Suprapubic skin (tissue), 3 donors: Measurements from ENCODE around the gene PIK3R3.

ENCODE experiments used
- CTCF ChIP-seq, 2 donors: fragments of 200-600 bp in 1 of 2; fragments of 450-650 bp in 1 of 2; sonication (generic) in 1 of 2; IDR thresholded peaks; one replicate each; pipeline ENCODE4 v1.5.1; 2016 to 2019; ENCODE audit warnings: antibody characterized with exemption in 2 of 2, mild to moderate bottlenecking in 1 of 2, moderate library complexity in 1 of 2
- POLR2A ChIP-seq, 2 donors: fragments of 450-650 bp; IDR thresholded peaks; one replicate each; pipeline ENCODE4 v1.6.1; 2017; ENCODE audit warnings: antibody characterized with exemption in 2 of 2, mild to moderate bottlenecking in 2 of 2, moderate library complexity in 2 of 2

GRCh38 chr1:46157916-46158311, 25.5 kb upstream of the PIK3R3 start:
- TF ChIP-seq CTCF (IDR thresholded peaks at IDR 0.05) (no peak), POLR2A (IDR thresholded peaks at IDR 0.05) (no peak)
